Middle frontal gyrus (tissue), 1 donor: ENCODE data around the gene ATAD2B.
"Not testable (repeated sequence)": the region's sequence is repeated elsewhere in the genome, so short reads cannot be mapped to it uniquely, and the experiment has no call there.

Source experiments
- DNase-seq: peaks from one replicate; pipeline ENCODE4 v3.0.0-alpha.2; 2015; ENCODE audit warnings: low spot score; ENCODE audit errors: extremely low spot score

ATAD2B gene

DNA sequence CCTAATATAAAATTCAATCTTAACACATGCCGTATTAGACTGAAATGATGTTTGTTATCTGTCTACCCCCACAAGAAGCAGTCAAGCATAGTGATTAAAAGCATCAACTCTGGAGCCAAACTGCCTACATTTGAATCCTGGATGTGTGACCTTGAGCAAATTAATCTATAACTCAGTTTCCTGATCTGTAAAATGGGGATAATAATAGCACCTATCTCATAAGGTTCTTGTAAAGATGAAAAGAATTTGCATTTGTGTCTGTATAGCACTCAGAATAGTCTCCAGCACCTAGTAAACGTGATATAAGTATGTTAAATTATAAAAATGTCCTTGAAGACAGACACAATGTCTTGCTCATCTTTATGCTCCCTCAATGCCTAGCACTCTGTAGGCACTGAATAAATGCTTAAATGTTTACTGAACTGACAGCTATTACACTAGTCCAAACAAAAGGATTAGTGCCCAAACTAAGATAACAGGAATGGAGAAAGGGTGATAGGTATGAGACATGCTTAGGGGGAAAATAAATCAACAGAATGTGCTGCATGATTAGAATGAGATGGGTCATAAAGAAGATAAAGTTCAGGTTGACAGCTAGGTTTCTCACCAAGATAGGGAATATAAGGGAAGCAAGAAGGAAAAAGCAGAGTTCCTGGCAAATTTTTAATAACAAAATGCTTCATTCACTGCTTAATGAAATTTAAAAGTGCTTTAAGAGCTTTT lies 180.6 kb downstream of the ATAD2B start:
- no peak for DNase-seq

GRCh38 chr2:23745726-23746105 lies 181.2 kb downstream of the ATAD2B start:
- DNase-seq: no peak

DNA sequence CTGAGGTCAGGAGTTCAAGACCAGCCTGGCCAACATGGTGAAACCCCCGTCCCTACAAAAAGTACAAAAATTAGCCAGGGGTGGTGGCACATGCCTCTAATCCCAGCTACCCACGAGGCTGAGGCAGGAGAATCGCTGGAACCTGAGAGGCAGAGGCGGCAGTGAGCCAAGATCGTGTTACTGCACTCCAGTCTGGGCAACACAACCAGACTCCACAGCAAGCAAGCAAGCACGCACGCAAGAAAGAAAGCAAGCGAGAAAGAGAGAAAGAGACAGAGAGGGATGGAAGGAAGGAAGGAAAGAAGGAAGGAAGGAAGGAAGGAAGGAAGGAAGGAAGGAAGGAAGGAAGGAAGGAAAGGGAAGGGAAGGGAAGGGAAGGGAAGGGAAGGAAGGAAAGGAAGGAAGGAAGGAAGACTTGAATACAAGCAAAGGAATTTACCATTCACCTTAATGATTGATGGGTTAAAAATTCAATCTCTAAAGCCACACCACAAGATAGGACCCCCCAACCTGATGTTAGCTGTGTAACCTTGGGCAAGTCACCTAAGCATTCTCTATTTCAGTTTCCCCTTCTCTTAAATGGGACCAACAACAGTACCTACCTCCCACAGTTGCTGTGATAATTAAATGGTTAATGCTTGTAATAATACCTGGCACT lies 181.7 kb downstream of the ATAD2B start:
- no peak for DNase-seq

DNA sequence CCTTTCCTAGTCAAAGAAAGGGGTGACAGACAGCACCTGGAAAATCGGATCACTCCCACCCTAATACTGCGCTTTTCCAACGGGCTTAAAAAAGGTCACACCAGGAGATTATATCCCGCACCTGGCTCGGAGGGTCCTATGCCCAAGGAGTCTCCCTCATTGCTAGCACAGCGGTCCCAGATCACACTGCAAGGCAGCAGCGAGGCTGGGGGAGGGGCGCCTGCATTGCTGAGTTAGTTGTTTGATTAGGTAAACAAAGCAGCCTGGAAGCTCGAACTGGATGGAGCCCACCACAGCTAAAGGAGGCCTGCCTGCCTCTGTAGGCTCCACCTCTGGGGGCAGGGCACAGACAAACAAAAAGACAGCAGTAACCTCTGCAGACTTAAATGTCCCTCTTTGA lies 190.1 kb downstream of the ATAD2B start:
- not testable (repeated sequence) for DNase-seq

- DNase-seq: no peak
These were observed 192.5 kb downstream of the ATAD2B start for GRCh38 chr2:23734416-23734815.

GRCh38 chr2:23723029-23723428 lies 203.9 kb downstream of the ATAD2B start:
- not testable (repeated sequence) for DNase-seq

GRCh38 chr2:23722255-23722654 lies 204.7 kb downstream of the ATAD2B start:
- no peak for DNase-seq

GRCh38 chr2:23721454-23721826 lies 205.5 kb downstream of the ATAD2B start:
- DNase-seq: no peak

GRCh38 chr2:23720705-23721453 lies 206.0 kb downstream of the ATAD2B start:
- DNase-seq: no peak

DNA sequence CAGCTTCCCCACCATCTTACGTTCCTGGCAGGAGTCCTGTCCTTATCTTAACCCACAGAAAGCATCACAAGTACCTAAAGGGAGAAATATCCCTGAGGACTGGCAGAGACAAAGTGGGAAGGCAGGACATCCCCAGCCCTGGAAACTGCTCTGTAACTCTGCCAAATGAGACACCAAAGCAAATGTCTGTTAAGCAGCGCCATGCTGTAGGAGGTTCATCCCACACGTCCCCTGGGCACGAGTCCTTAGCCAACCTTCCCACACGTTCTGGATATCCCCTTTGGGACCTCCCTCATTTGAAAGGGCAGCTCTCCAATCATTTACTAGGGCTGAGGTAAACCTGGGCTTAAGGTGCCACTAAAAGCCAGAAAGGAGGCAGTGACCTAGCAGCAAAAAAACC lies 207.2 kb downstream of the ATAD2B start:
- no peak for DNase-seq

- no peak for DNase-seq
These were observed 207.8 kb downstream of the ATAD2B start for GRCh38 chr2:23718931-23719700.

DNA sequence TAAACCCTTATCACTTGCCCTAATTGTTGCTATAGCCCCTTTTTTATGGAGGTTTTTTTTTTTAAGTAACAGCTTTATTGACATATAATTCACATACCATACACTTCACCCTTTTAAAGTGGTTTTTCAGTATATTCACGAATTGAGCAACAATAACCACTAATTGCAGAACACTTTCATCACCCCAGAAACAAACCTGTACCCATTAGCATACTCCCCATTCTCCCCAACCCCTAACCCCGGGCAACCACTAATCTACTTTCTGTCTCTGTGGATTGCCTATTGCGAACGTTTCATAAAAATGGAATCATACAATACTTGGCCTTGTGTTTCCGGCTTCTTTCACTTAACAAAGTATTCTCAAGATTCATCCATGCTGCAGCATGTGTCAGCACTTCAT lies 213.6 kb downstream of the ATAD2B start:
- no peak for DNase-seq

DNA sequence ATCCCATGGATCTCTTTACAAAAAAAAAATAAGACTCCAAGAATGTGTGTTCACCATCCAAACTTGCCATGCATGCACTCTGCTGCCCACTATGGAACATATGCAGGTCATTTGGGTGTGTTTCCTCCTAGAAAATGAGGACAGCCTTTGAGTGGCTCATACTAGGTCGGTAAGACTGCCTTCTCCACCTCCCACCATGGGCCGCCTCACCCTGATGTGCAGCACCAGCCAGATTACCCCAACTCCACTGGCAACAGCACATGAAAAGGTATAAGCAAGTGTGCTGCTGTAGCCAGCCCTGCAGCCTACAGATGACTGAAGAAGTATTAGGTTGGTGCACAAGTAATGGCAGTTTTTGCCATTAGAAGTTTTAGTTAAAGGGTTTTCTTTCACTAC lies 214.2 kb downstream of the ATAD2B start:
- no peak for DNase-seq

- no peak for DNase-seq
These were observed 214.8 kb downstream of the ATAD2B start for GRCh38 chr2:23711979-23712755.

- DNase-seq: no peak
These were observed 217.6 kb downstream of the ATAD2B start for GRCh38 chr2:23709311-23709710.

GRCh38 chr2:23708771-23709170 lies 218.2 kb downstream of the ATAD2B start:
- no peak for DNase-seq

GRCh38 chr2:23707096-23707495 lies 219.8 kb downstream of the ATAD2B start:
- DNase-seq: no peak

GRCh38 chr2:23706613-23707078 lies 220.3 kb downstream of the ATAD2B start:
- DNase-seq: no peak

DNA sequence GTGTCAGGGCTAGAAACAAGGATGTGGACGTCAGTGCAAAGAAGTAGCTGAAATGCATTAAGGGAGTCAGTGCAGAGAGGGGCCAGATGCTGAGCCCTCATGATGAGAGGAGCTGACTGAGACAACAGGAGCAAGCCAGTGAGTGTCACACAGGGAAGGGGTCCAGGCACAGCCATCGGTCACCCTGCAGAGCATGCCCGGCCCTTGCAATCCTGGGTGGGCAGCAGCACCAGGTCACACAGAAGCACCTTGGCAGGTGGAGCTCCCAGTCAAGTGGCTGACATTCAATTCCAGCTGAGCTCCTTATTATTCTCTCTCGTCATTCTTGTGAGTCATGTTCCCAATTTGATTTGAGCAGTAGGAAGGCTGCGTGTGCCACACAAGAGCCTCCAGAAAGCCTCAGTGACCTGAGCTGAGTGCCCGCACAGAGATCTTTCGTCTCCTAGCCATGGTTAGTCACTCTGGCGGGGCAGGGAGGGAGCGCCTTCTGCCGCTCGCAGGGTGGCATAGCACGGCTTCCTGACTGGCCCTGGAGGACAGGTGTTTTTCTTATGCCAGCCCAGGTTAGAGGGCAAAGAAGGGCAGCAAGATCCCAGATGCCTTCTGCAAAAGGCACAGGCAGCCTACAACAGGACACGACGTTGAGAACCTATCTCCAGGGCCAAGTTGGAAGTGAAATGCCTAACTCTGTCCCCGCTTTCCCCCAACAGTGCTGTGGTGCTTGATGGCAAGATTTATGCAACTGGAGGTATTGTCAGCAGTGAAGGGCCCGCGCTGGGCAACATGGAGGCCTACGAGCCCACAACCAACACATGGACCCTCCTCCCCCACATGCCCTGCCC lies 220.9 kb downstream of the ATAD2B start:
- DNase-seq: no peak
